Loucy (cell line): ENCODE measurements around the gene TUT4.

Experiments used
- H2AFZ ChIP-seq: fragments of 200-600 bp; sonication (generic); 2 replicates; pipeline ENCODE4 v1.6.0; 2016; ENCODE audit warnings: antibody characterized with exemption, mild to moderate bottlenecking, low read length, moderate library complexity
- H3F3A ChIP-seq: fragments of 200-600 bp; 2 replicates; pipeline ENCODE4 v1.6.0; 2016; ENCODE audit warnings: antibody characterized with exemption, low read depth, mild to moderate bottlenecking
- H3K27me3 ChIP-seq: fragments of 200-600 bp; sonication (generic); 2 replicates; pipeline ENCODE4 v1.6.1; 2014; ENCODE audit warnings: low read length, mild to moderate bottlenecking; ENCODE audit not compliant: insufficient read depth, poor library complexity, severe bottlenecking
- H3K36me3 ChIP-seq: fragments of 200-600 bp; sonication (generic); 2 replicates; pipeline ENCODE4 v1.6.1; 2016; ENCODE audit warnings: low read length; ENCODE audit not compliant: insufficient read depth
- H3K4me1 ChIP-seq: fragments of 200-600 bp; sonication (generic); 2 replicates; pipeline ENCODE4 v1.5.1; 2014; ENCODE audit warnings: low read length, mild to moderate bottlenecking; ENCODE audit not compliant: insufficient read depth, poor library complexity, severe bottlenecking
- H3K4me2 ChIP-seq: fragments of 200-600 bp; sonication (generic); 2 replicates; pipeline ENCODE4 v1.6.0; 2014; ENCODE audit warnings: antibody characterized with exemption, low read length, low read depth, mild to moderate bottlenecking; ENCODE audit not compliant: poor library complexity, severe bottlenecking
- H3K4me3 ChIP-seq: fragments of 200-600 bp; sonication (generic); 2 replicates; pipeline ENCODE4 v1.5.1; 2014; ENCODE audit warnings: low read length, mild to moderate bottlenecking, mixed read lengths; ENCODE audit not compliant: poor library complexity, severe bottlenecking
- H3K79me2 ChIP-seq: fragments of 200-600 bp; sonication (generic); 2 replicates; pipeline ENCODE4 v1.6.1; 2014; ENCODE audit warnings: low read length; ENCODE audit not compliant: insufficient read depth
- H3K9ac ChIP-seq: fragments of 200-600 bp; sonication (generic); 2 replicates; pipeline ENCODE4 v1.6.0; 2014; ENCODE audit warnings: mild to moderate bottlenecking, low read depth, low read length, moderate library complexity; ENCODE audit not compliant: poor library complexity, severe bottlenecking
- H3K9me2 ChIP-seq: fragments of 200-600 bp; sonication (generic); replicated peaks from 2 replicates; pipeline ENCODE4 v1.6.1; 2016; ENCODE audit warnings: low read depth, low read length, mixed read lengths
- H3K9me3 ChIP-seq: fragments of 200-600 bp; sonication (generic); 2 replicates; pipeline ENCODE4 v1.6.1; 2014; ENCODE audit warnings: mild to moderate bottlenecking, antibody characterized with exemption, low read length, low read depth; ENCODE audit not compliant: insufficient read depth
- H4K20me1 ChIP-seq: fragments of 200-600 bp; sonication (generic); 2 replicates; pipeline ENCODE4 v1.6.0; 2014; ENCODE audit warnings: antibody characterized with exemption, low read length, mild to moderate bottlenecking; ENCODE audit not compliant: insufficient read depth, poor library complexity, severe bottlenecking
- EZH2phosphoT487 ChIP-seq: fragments of 200-600 bp; IDR thresholded peaks from 2 replicates; pipeline ENCODE4 v1.6.1; 2018; ENCODE audit warnings: antibody characterized with exemption, mild to moderate bottlenecking, moderate library complexity, borderline replicate concordance
- TF ChIP-seq, protein P1 (sequence below): fragments of 200-600 bp; sonication (generic); conservative IDR thresholded peaks from 2 replicates; pipeline ENCODE4 v1.5.1; 2014; ENCODE audit warnings: mild to moderate bottlenecking, antibody characterized with exemption, low read length

The TUT4 gene

DNA sequence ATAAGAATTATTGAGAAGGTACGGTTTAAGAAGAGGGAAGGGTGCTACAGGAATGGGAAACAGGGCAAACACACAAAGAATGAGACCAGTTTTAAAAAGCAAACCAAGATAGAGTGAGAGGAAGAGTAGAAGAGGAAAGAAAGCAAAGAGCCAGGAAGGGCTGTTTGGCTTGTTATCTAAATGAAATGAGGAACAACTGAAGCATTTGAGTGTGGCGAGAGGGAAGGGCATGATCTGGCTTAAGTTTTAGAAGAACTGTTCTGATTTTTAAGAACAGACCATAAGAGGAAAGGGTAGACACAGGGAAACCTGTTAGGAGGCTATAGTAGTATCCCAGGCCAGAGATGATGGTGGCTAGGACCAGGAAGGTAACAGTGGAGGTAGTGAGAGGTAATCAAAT is 73.8 kb downstream of the TUT4 start:
- Histone ChIP-seq H3F3A (no peaks in the 10 kb centered on the region), H3K79me2 (no peaks in the 10 kb centered on the region), H3K9ac (no peak overlapping the region), H3K9me2 (no peaks in the 10 kb centered on the region), H3K27me3 (no peaks in the 10 kb centered on the region), H3K36me3 (peaks cover 68% of the 10 kb centered on the region), H3K4me3 (no peak overlapping the region), H4K20me1 (no peaks in the 10 kb centered on the region), H3K4me1 (no peaks in the 10 kb centered on the region), H3K4me2 (no peak overlapping the region), H2AFZ (no peak overlapping the region), H3K9me3 (no peaks in the 10 kb centered on the region)
- no peak for TF ChIP-seq EZH2phosphoT487
- TF ChIP-seq, protein P1, sequence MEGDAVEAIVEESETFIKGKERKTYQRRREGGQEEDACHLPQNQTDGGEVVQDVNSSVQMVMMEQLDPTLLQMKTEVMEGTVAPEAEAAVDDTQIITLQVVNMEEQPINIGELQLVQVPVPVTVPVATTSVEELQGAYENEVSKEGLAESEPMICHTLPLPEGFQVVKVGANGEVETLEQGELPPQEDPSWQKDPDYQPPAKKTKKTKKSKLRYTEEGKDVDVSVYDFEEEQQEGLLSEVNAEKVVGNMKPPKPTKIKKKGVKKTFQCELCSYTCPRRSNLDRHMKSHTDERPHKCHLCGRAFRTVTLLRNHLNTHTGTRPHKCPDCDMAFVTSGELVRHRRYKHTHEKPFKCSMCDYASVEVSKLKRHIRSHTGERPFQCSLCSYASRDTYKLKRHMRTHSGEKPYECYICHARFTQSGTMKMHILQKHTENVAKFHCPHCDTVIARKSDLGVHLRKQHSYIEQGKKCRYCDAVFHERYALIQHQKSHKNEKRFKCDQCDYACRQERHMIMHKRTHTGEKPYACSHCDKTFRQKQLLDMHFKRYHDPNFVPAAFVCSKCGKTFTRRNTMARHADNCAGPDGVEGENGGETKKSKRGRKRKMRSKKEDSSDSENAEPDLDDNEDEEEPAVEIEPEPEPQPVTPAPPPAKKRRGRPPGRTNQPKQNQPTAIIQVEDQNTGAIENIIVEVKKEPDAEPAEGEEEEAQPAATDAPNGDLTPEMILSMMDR = no peak

DNA sequence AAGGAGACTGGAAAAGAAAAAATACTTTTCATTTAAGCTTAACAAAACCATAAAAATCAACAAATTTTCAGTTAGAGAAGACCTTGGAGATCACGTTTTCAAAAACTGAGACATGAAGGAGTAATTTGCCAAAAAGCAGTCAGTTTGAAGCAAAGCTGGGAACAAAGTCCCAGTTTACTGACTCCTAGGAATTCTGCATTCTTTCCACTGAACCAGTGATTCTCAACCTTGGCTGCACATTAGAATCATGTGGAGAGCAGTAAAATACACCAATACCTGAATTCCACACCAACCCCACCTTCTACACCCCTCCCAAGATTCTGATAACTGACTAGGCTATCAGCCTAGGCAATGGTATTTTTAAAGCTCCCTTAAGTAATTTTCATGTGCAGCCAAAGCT is 75.0 kb downstream of the TUT4 start:
- no peaks in the 10 kb centered on the region for H4K20me1 ChIP-seq
- no peaks in the 10 kb centered on the region for H3K9me2 ChIP-seq
- H2AFZ ChIP-seq = no peak overlapping the region
- H3K27me3 ChIP-seq = no peaks in the 10 kb centered on the region
- H3K4me2 ChIP-seq = no peak overlapping the region
- no peak overlapping the region for H3K9ac ChIP-seq
- TF ChIP-seq EZH2phosphoT487 = no peak
- TF ChIP-seq, protein P1 = no peak
- H3K79me2 ChIP-seq = no peaks in the 10 kb centered on the region
- H3K36me3 ChIP-seq = peaks cover 74% of the 10 kb centered on the region
- H3K4me1 ChIP-seq = no peaks in the 10 kb centered on the region
- H3K9me3 ChIP-seq = no peaks in the 10 kb centered on the region
- no peaks in the 10 kb centered on the region for H3F3A ChIP-seq
- no peak overlapping the region for H3K4me3 ChIP-seq

DNA sequence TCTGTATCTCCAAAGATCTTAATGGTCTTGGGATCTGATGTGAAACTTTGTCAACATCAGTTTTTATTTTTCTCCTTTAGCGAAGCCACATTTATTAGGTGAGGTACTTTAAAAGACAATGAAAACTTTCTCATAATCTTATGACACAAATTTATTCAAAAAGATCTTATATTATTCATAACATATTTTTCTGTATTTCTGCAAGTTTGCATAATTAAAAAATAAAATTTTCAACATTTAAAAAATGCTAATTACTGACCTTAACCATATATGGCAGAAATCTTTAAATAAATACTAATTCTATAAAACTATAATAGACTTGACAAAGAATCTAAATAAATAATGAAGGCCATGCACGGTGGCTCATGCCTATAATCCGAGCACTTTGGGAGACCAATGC is 75.9 kb downstream of the TUT4 start:
- TF ChIP-seq, protein P1 = no peak
- no peak for TF ChIP-seq EZH2phosphoT487
- Histone ChIP-seq H3K4me3 (no peak overlapping the region), H3K4me2 (no peak overlapping the region), H3K36me3 (peaks cover 74% of the 10 kb centered on the region), H3K27me3 (no peaks in the 10 kb centered on the region), H3F3A (no peaks in the 10 kb centered on the region), H3K4me1 (no peaks in the 10 kb centered on the region), H3K9me3 (no peaks in the 10 kb centered on the region), H3K9ac (no peak overlapping the region), H4K20me1 (no peaks in the 10 kb centered on the region), H3K79me2 (no peaks in the 10 kb centered on the region), H2AFZ (no peak overlapping the region), H3K9me2 (no peaks in the 10 kb centered on the region)
